SU-DHL-6 (cell line): ENCODE results near the gene HORMAD2.

ENCODE experiments used
- EZH2phosphoT487 ChIP-seq: fragments of 200-600 bp; sonication (generic), shearing (Covaris generic); conservative IDR thresholded peaks from 2 replicates; pipeline ENCODE4 v1.6.1; 2018; ENCODE audit warnings: mild to moderate bottlenecking, antibody characterized with exemption, low read length, moderate library complexity, mixed read lengths
- TF ChIP-seq, protein P1 (sequence below): fragments of 200-600 bp; sonication (generic); IDR thresholded peaks from one replicate; pipeline ENCODE4 v1.5.1; 2017; ENCODE audit warnings: antibody characterized with exemption, mild to moderate bottlenecking, low read length, moderate library complexity; ENCODE audit not compliant: insufficient read depth, poor library complexity, severe bottlenecking

DNA sequence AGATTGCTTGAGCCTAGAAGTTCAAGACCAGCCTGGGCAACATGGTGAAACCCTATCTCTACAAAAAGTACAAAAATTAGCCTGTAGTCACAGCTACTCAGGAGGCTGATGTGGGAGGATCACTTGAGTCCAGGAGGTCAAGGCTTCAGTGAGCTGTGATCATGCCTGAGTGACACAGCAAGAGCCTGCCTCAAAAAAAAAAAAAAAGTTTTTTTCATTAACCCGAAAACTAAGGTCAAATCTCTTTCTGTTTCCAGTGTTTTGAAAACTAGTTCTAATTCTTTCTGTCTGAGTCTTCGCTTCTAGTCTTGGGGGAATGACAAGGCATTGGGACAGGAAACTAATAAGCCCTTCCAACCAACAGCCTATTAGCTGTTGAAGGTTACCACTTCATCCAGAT is 108.6 kb downstream of the HORMAD2 start:
- TF ChIP-seq, protein P1, sequence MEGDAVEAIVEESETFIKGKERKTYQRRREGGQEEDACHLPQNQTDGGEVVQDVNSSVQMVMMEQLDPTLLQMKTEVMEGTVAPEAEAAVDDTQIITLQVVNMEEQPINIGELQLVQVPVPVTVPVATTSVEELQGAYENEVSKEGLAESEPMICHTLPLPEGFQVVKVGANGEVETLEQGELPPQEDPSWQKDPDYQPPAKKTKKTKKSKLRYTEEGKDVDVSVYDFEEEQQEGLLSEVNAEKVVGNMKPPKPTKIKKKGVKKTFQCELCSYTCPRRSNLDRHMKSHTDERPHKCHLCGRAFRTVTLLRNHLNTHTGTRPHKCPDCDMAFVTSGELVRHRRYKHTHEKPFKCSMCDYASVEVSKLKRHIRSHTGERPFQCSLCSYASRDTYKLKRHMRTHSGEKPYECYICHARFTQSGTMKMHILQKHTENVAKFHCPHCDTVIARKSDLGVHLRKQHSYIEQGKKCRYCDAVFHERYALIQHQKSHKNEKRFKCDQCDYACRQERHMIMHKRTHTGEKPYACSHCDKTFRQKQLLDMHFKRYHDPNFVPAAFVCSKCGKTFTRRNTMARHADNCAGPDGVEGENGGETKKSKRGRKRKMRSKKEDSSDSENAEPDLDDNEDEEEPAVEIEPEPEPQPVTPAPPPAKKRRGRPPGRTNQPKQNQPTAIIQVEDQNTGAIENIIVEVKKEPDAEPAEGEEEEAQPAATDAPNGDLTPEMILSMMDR = no peak
- no peak for TF ChIP-seq EZH2phosphoT487
